Stimulated activated CD8-positive, alpha-beta memory T cell treated with anti-CD3 and anti-CD28 coated beads, Interleukin-7, amount 100 ng/mL, for 4 hours (primary cell): ENCODE data around the gene DDR1.
A peak's percentile ranks its signal among the peaks of the same experiment; 100 is the strongest.
"Not testable (repeated sequence)": the region's sequence is repeated elsewhere in the genome, so short reads cannot be mapped to it uniquely, and the experiment has no call there.

ENCODE experiments used
- DNase-seq, 2 donors: peaks; one replicate each; pipeline ENCODE4 v3.0.0-alpha.2; 2020; ENCODE audit warnings: low read depth in 2 of 2

The DDR1 gene

GRCh38 chr6:30854285-30855040, 29.9 kb upstream of the DDR1 start:
- DNase-seq: no peak

GRCh38 chr6:30855429-30856075, 28.8 kb upstream of the DDR1 start:
- DNase-seq: no peak

GRCh38 chr6:30857112-30857511, 27.2 kb upstream of the DDR1 start:
- DNase-seq: no peak

GRCh38 chr6:30857549-30857948, 26.8 kb upstream of the DDR1 start:
- DNase-seq: no peak

- DNase-seq: not testable (repeated sequence)
These were observed 24.6 kb upstream of the DDR1 start for GRCh38 chr6:30859726-30860125.

- no peak for DNase-seq
These were observed 22.9 kb upstream of the DDR1 start for GRCh38 chr6:30861257-30862048.

GRCh38 chr6:30862156-30862875, 22.0 kb upstream of the DDR1 start:
- no peak for DNase-seq

- DNase-seq: no peak
These were observed 20.0 kb upstream of the DDR1 start for GRCh38 chr6:30864325-30864724.

- not testable (repeated sequence) for DNase-seq
These were observed 15.0 kb upstream of the DDR1 start for GRCh38 chr6:30869241-30869749.

GRCh38 chr6:30870546-30870945, 13.8 kb upstream of the DDR1 start:
- no peak for DNase-seq

GRCh38 chr6:30871592-30872183, 12.6 kb upstream of the DDR1 start:
- no peak for DNase-seq

- DNase-seq: no peak
These were observed 11.1 kb upstream of the DDR1 start for GRCh38 chr6:30873137-30873640.

GRCh38 chr6:30873795-30874194, 10.5 kb upstream of the DDR1 start:
- not testable (repeated sequence) for DNase-seq

GRCh38 chr6:30875244-30876038, 8.9 kb upstream of the DDR1 start:
- DNase-seq: no peak

- DNase-seq: no peak
These were observed 8.1 kb upstream of the DDR1 start for GRCh38 chr6:30876039-30876730.

- peak; percentile 62 to 64 for DNase-seq
These were observed 6.7 kb upstream of the DDR1 start for GRCh38 chr6:30877419-30878262.

GRCh38 chr6:30879684-30880427, 4.5 kb upstream of the DDR1 start:
- no peak for DNase-seq

- no peak for DNase-seq
These were observed 3.5 kb upstream of the DDR1 start for GRCh38 chr6:30880698-30881252.
